OCI-LY1 (cell line): ENCODE data around the gene RASSF5.

Experiments used
- EZH2 ChIP-seq: fragments of 200-600 bp; sonication (generic), shearing (Covaris generic); IDR thresholded peaks from 2 replicates; pipeline ENCODE4 v1.8.0; 2017; ENCODE audit warnings: borderline replicate concordance, mixed run types, mild to moderate bottlenecking, antibody characterized with exemption, low read length, moderate library complexity, mixed read lengths
- TF ChIP-seq, protein P1 (sequence below): fragments of 200-600 bp; sonication (generic), shearing (Covaris generic); IDR thresholded peaks from 2 replicates; pipeline ENCODE4 v1.5.1; 2017; ENCODE audit warnings: mild to moderate bottlenecking, antibody characterized with exemption, low read length, moderate library complexity, mixed read lengths

DNA sequence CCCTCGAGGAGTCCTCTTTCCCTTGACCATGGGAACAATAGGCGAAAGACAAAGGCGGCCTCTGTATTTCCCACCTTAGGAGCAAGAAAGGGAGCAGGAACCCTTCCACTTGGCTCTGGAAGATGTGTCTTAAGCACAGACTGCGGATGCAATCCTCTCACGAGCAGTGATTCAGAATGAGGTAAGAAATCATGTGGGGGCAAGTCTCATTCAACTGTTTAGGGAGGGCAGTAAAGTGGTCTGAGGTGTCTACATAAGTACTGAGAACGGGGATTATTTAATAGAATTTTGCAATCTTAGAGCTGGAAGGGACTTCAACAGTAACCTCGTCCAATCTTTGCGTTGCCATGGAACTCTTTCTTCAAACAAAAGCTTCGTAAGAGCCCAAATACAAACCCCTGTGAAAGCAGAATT, 126.4 kb downstream of the RASSF5 start:
- TF ChIP-seq, protein P1, sequence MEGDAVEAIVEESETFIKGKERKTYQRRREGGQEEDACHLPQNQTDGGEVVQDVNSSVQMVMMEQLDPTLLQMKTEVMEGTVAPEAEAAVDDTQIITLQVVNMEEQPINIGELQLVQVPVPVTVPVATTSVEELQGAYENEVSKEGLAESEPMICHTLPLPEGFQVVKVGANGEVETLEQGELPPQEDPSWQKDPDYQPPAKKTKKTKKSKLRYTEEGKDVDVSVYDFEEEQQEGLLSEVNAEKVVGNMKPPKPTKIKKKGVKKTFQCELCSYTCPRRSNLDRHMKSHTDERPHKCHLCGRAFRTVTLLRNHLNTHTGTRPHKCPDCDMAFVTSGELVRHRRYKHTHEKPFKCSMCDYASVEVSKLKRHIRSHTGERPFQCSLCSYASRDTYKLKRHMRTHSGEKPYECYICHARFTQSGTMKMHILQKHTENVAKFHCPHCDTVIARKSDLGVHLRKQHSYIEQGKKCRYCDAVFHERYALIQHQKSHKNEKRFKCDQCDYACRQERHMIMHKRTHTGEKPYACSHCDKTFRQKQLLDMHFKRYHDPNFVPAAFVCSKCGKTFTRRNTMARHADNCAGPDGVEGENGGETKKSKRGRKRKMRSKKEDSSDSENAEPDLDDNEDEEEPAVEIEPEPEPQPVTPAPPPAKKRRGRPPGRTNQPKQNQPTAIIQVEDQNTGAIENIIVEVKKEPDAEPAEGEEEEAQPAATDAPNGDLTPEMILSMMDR: no peak
- TF ChIP-seq EZH2: no peak
